Pulmonary artery endothelial cell (primary cell): ENCODE results near the gene DENND4A. TPM values are rescaled to one million over a fixed set of nuclear protein-coding genes. Genes with fewer than 3 reads are reported as not detected.

Source experiments
- DNase-seq: peaks from one replicate; pipeline ENCODE4 v3.0.0-alpha.2; 2011; ENCODE audit warnings: low read depth, low spot score
- total RNA-seq: library from RNA; depleted of rRNA; stranded (reverse); fragments of >200 nt; gene quantifications from 2 replicates; pipeline ENCODE4 v1.2.3, GENCODE V29; 2014

The DENND4A gene
- total RNA-seq, 1 donor from 2014 or later: 23.5 TPM

DNA sequence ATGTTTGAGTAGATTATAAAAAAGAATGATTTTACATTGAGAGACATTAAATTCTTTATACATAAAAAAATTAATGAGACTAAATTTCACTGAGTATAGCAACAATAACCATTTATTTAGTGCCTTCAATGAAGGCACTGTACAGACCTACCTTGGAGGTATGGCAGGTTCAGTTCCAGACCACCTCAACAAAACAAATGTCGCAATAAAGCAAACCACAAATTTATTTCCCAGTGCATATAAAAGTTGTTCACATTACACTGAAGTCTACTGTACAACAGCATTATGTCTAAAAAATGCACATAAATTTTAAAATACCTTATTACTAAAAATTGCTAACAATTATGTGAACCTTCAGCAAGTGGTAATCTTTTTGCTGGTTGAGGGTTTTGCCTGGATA, 111.5 kb downstream of the DENND4A start:
- DNase-seq: no peak

- no peak for DNase-seq
Observed at GRCh38 chr15:65676123-65676522, 116.0 kb downstream of the DENND4A start.

GRCh38 chr15:65675551-65675950, 116.5 kb downstream of the DENND4A start:
- no peak for DNase-seq

GRCh38 chr15:65666257-65666656, 125.8 kb downstream of the DENND4A start:
- DNase-seq: peak; percentile 45

DNA sequence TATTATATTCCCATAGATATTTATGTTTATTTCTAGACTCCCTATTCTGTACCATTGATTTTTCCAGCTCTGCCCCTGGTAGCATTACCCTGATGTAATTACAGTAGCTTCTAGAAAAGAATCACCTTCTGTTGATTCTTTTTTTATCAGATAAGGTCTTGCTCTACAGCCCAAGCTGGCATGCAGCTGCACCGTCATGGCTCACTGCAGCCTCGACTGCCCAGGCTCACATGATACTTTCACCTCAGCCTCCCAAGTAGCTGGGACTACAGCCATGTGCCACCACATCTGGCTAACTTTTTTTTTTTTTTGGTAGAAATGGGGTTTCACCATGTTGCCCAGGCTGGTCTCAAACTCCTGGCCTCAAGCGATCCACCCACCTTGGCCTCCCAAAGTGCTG, 128.6 kb downstream of the DENND4A start:
- no peak for DNase-seq

GRCh38 chr15:65660927-65661326, 131.2 kb downstream of the DENND4A start:
- no peak for DNase-seq

DNA sequence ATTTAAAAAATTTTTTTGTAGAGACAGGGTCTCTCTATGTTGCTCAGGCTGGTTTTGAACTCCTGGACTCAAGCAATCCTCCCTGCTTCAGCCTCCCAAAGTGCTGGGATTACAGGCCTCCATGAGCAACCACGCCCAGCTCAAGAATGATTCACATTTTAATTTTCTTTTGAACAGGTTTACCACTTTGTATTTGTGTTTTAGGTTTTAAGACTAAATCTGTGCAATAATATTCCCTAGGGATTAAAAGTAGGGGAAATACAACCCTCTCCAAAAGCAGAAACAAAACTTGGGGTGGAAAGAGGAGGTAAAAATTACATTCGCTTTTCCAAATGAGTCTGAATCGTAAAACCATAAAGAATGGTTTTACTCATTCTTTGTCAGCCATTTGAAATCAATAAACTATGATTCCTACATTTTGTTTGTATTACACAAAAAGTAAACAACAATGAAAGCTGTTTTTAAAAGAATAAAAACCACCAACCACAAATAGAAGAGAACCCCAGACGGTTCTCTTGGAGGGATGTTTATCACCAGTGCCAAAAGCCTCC, 132.5 kb downstream of the DENND4A start:
- no peak for DNase-seq

DNA sequence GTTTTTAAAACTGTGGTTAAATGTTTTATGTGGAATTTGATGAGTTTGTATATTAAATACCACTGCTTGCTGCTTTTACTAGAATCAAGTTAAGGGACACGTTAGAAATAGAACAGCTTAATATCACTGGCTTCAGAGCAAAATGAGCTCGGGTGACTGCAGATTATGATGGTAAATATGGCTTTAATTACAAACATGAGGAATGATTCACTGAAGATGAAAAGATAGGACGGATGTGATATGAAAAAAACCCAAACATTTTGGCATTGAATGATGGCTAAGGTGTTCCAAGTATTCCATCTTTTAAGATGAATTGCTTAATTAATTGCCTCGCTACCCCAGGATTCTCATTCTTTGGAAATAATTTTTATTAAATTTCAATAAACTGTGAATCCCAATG, 136.6 kb downstream of the DENND4A start:
- no peak for DNase-seq

- no peak for DNase-seq
Observed at GRCh38 chr15:65655026-65655425, 137.1 kb downstream of the DENND4A start.

GRCh38 chr15:65653801-65654521, 138.1 kb downstream of the DENND4A start:
- no peak for DNase-seq

DNA sequence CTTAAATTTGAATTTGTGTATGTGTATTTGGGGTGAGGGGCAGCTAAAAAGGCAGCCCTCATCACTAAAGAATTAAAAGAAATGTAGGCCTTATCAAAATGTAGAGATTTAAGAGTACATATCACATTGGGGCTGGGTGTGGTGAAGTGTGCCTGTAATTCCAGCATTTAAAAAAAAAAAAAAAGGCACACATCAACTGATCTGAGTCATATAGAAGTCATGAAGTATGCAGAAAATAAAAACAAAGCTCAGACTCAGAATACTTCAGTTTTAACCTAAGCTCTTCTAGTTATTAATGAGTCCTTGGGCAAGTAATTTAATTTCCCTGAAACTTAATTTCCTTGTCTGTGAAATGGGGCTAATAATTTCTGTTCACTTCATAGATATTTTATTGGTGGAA, 138.8 kb downstream of the DENND4A start:
- DNase-seq: no peak

GRCh38 chr15:65651831-65652749, 140.0 kb downstream of the DENND4A start:
- DNase-seq: no peak

GRCh38 chr15:65651042-65651322, 141.1 kb downstream of the DENND4A start:
- DNase-seq: no peak

DNA sequence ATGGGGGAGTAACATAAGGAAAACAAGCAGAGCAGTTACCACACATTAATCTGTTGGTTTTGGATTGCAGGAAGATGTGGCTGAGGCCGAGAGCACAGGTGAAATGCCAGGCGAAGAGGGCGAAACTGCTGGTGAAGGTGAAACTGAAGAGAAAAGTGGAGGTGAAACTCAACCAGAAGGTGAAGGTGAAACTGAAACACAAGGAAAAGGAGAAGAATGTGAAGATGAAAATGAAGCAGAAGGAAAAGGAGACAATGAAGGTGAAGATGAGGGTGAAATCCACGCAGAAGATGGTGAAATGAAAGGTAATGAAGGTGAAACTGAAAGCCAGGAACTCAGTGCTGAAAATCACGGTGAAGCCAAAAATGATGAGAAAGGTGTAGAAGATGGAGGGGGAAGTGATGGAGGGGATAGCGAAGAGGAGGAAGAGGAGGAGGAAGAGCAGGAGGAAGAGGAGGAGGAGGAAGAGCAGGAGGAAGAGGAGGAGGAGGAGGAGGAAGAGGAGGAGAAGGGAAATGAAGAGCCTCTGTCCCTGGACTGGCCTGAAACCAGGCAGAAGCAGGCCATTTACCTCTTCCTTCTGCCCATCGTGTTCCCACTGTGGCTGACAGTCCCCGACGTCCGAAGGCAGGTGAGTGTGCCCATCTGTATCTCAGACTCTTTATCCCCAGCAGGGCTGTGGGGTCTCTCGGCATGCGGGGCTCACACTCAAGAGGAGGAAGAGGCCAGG, 141.6 kb downstream of the DENND4A start:
- no peak for DNase-seq

GRCh38 chr15:65646486-65646885, 145.6 kb downstream of the DENND4A start:
- no peak for DNase-seq

DNA sequence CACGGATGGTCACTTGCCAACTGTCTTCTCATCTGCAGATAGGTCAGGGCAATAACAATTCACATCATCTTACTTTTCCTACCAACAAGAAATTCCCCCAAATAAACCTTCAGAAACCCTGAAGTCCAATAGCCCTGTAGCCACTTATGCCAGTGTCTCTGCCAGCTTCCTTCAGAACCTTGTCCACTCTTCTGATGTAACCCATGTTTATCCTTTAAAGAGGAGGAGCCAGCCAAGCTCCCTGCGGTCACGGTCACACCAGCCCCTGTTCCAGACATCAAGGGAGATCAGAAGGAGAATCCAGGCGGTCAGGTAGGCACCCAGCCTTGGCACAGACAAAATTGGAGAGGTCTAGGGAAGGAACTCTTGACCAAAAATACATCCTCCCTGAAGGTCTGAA, 146.7 kb downstream of the DENND4A start:
- DNase-seq: no peak

DNA sequence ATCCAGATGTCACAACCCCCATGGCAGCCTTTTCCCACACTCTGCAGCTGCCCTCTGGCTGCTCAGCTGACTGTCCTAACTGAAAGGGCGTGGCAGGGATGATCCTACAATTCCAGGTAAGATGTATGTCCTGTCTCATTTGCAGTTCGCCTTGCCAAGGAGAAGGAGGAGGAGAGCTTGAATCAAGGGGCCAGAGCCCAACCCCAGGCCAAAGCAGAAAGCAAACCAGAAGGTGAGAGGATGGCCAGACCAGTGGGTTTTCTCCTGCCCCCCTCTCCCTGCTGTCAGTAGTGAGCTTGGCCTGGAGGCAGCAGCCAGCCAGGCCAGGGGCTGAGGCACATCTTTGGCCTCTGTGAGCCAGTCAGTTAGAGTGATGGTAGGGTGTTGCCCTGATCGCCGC, 147.8 kb downstream of the DENND4A start:
- no peak for DNase-seq

- DNase-seq: no peak
Observed at GRCh38 chr15:65642594-65642993, 149.5 kb downstream of the DENND4A start.

GRCh38 chr15:65641768-65642475, 150.2 kb downstream of the DENND4A start:
- DNase-seq: no peak

DNA sequence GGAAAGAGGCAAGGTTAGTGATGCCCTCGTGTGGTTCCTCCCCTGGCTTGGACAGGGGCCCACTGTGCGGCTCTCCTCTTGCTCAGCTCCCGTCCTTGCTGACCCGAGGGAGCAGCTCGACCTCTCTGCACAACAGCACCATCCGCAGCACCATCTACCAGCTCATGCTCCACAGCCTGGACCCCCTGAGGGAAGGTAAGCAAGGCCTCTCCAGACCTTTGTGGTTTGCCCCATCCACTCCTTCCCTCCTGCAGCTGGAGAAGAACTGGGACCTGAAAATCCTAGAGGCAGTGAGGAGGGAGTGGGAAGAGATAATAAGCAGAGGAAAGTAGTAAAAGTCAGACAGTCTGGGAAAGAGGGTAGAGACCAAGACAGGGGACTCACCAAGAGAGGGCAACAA, 152.6 kb downstream of the DENND4A start:
- no peak for DNase-seq

DNA sequence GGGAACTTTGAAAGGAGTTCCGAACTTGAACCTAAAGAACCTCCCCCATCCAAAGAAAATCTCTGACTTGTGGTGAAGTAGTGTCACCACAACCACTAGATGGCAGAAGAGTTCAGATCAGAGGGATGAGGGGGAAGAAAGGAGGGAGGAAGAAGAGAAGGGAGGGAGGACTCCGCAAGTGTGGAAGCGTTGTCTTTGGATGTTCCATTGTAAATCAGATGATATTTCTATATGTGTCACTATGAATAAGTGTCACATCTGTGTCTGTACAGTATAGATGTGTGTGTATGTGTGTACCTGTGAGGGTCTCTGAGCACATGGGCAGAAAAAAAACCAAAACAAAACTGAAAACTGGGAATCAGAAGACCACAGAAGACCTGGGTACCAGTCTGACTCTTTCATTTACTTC, 153.4 kb downstream of the DENND4A start:
- peak; percentile 40 for DNase-seq
